LNCAP (cell line): ENCODE measurements around the gene SLC9A1.
A peak's percentile ranks its signal among the peaks of the same experiment; 100 is the strongest.

Source experiments
- TF ChIP-seq, protein P1 (sequence below): fragments of 450-650 bp; IDR thresholded peaks from 2 replicates; pipeline ENCODE4 v1.5.1; 2017; ENCODE audit warnings: mild to moderate bottlenecking

The SLC9A1 gene

DNA sequence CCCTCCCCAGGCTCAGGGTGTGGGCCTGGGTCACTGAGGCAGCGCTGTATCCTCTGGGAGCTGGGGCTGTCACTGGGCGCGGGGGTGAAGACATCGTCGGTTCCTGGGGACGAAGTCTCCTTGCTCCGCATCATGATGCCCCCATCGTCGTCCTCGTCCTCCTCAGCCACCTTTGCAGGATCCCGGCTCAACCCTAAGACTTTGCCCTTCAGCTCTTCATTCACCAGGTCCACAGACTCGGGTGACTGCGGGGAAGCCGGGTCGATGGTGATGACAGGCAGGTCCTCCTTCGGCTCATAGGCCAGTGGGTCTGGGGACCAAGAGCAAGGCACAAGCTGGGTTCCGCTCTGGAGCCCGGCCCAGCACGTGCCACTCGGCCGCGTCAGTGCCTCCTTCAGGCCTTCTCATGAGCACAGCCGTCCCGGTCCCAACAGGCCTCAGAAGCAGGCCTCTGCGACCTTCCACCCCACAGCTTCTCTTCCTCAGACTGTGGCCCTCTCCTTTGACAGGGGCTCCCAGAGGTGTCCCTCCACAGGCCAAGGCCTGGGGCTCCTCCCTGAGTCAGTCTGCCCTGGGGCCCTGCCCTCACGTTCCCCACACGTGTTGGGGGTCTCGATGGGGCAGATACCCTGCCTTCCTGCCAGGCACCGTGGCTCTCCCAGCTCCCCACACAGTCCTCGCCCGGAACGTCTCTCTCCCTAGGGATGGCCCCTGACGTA lies 54.4 kb downstream of the SLC9A1 start:
- TF ChIP-seq, protein P1, sequence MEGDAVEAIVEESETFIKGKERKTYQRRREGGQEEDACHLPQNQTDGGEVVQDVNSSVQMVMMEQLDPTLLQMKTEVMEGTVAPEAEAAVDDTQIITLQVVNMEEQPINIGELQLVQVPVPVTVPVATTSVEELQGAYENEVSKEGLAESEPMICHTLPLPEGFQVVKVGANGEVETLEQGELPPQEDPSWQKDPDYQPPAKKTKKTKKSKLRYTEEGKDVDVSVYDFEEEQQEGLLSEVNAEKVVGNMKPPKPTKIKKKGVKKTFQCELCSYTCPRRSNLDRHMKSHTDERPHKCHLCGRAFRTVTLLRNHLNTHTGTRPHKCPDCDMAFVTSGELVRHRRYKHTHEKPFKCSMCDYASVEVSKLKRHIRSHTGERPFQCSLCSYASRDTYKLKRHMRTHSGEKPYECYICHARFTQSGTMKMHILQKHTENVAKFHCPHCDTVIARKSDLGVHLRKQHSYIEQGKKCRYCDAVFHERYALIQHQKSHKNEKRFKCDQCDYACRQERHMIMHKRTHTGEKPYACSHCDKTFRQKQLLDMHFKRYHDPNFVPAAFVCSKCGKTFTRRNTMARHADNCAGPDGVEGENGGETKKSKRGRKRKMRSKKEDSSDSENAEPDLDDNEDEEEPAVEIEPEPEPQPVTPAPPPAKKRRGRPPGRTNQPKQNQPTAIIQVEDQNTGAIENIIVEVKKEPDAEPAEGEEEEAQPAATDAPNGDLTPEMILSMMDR, result no peak

DNA sequence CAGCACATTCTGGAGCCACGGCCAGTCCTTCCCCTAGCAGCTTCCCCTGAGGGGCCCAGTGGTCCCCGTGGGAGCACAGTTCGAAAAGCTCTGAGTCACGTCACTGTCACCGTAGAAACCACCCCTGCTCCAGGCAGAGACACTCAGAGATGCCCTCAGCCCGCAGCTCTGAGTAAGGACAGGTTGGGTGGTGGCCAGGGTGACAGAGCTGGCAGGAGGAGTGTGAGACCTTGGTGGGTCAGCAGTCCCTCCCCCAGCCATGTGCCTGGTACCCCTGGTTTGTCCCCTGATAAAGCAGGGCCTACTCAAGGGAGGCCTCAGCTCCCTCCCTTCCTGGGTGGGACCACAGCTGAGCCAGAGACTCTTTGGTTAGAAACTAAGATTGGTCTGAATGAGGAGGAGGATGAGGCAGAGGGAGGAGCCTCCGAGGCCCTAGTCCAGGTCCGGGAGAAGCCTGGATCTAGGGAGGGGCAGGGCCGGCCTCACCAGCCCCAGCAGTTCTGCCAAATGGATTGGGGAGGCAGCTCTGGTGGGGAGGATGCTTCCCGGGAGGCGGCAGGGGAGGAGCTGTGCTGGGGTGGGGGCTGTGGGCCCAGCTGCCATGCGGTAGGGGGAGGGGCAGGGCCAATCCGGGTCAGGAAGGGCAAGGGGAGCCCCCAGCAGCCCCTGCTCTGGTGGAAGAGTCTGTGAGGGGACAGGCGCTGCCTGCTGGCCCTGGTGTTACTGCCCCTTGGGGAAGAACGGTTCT lies 55.2 kb downstream of the SLC9A1 start:
- TF ChIP-seq, protein P1, result no peak

DNA sequence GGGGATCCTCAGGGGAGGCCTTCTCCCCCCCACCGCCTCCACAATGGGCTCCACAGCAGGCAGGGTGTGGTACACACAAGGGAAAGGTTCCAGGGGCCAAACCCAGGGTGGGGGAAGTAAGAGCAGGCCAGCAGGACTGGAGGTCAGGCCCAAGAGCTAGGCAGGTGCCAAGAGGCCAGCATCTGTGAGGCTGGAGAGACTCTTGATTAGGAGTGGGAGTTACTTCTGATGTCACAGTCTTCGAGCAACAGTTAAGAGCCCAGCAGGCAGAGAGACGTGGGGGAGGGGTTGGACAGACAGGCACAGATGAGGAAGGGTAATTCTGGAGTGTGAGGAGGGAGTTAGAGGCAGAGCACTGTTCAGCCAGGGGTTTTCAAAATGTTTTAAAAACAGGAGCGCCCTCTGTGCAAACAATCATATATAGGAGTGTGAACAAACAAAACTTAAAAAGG lies 55.8 kb downstream of the SLC9A1 start:
- TF ChIP-seq, protein P1, result no peak

DNA sequence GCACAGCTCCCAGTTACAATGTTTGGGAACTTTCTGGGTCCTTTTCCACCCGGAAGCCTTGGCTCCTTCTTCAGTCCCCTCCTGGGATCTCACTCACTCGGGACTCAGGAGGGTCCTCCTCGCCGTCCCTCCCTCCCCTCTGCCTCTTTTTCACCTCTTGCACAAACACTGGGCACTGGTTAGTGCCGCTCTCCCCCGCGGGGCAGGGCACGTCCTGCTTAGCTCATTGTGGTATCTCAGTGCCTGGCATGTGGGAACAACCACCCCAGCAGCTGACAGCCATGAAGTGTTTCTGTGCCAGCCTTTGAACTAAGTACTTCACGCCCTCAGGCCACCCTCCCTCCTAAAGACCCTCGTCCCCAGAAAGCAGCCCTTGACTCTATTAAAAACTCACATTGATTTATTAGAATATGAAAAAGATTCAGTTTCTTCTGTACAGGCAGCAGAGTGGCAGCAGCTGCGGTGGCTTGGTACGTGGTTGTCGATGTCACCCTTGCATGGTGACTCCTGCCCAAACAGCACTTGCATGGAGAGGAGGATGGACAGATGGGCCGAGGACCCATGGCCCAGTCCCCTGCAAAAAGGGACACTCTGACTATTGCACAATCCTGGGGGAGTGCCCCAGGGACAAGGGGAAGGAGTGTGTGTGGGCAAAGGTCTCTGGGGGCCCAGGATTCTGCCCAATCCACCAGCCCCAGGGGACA lies 56.3 kb downstream of the SLC9A1 start:
- TF ChIP-seq, protein P1, result no peak

DNA sequence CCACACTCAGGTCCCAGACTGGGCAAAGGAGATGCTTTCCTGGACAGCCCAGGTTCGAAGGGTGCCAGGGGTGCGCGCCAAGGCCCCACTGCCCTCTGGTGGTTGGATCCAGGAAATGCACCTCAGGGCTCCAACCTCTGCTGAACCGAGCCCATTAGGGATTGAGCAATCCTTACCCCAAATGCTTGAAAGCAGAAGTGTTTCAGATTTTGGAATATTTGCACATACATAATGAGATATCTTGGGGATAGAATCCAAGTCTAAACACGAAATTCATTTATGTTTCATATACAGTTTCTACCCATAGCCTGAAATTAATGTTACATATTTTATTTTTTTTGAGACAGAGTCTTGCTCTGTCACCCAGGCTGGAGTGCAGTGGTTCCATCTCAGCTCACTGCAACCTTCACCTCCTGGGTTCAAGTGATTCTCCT lies 57.4 kb downstream of the SLC9A1 start:
- TF ChIP-seq, protein P1, result peak; percentile 97

DNA sequence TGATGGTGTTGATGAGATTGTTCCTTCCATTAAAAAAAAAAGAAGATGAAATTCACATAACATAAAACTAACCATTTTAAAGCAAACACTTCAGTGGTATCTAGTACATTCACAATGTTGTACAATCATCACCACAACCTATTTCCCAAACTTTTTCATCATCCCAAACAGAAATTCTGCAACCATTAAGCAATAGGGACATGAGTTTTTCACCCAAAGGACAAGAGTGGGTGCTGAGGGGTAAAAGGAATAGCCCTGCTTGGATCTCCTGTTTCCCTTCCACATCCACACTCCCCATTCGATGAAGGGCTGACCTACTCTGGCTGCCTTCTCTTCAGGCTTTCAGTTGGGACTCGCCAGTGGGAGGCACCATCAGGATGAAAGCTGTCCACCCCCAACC lies 59.3 kb downstream of the SLC9A1 start:
- TF ChIP-seq, protein P1, result no peak

DNA sequence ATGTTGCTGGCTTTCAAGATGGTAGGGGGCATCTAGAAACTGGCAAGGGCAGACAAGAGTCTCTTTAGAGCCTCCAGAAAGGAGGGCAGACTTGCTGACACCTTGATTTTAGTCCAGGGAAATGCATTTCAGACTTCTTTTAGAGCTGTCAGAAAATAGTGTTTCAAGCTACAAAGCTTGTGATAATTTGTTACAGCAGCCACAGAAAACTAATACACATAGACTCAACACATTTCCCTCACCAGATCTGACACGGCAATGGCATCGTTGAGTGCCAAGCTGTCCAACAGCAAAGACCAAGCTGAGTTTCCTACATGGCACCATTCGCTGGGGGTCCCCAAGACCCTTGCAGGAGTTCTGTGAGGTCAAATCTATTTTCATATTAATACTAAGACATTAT lies 62.0 kb downstream of the SLC9A1 start:
- TF ChIP-seq, protein P1, result no peak
